ENCODE results near the gene PRUNE2.

- TF ChIP-seq CTCF (IDR thresholded peaks at IDR 0.05; ENCODE audit: poor library complexity) (no peak), EZH2phosphoT487 (IDR thresholded peaks at IDR 0.05; ENCODE audit: low read depth, severe bottlenecking, unreplicated experiment) (no peak)
These were observed 291.9 kb downstream of the PRUNE2 start for GRCh38 chr9:76613974-76614373.

Measured in hepatocyte (in vitro differentiated cells).